Measurements from ENCODE around the gene PDIA2.

PDIA2 gene

DNA sequence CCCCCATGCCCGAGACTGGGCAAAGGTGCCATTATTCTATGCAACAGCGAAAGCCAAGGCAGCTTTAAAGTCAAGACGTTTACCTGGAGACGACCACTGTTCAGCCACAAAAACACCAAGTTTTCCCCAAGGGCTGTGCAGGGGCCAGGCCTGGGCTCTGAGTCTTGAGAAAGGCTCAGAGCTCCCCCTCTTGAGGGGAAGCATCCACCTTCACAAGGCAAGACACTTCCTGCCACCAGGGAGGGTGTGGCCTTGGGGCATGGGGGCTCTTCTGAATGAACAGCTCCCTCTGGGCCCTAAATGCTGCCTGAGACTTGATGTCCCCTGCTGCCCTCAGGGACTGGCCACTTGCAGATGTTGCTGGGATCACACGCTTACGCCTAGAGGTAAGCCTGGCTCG lies 26.5 kb downstream of the PDIA2 start:
- H3K36me3 ChIP-seq (ENCODE audit: insufficient read depth, low read length): peaks cover 40% of the 10 kb centered on the region
- no peak overlapping the region for H3K4me3 ChIP-seq (ENCODE audit: low read depth in 1 of 2, low read length in 2 of 2)
- H3K9me3 ChIP-seq (ENCODE audit: low read length): no peaks in the 10 kb centered on the region
- H3K9ac ChIP-seq (ENCODE audit: low read length): no peak overlapping the region
- no peak overlapping the region for H3K27ac ChIP-seq (ENCODE audit: low read depth, low read length)
- no peaks in the 10 kb centered on the region for H3K27me3 ChIP-seq (ENCODE audit: control insufficient read depth in 1 of 2, insufficient read depth in 2 of 2, low read length in 2 of 2)
- H3K4me1 ChIP-seq (ENCODE audit: insufficient read depth, low read length): no peaks in the 10 kb centered on the region

DNA sequence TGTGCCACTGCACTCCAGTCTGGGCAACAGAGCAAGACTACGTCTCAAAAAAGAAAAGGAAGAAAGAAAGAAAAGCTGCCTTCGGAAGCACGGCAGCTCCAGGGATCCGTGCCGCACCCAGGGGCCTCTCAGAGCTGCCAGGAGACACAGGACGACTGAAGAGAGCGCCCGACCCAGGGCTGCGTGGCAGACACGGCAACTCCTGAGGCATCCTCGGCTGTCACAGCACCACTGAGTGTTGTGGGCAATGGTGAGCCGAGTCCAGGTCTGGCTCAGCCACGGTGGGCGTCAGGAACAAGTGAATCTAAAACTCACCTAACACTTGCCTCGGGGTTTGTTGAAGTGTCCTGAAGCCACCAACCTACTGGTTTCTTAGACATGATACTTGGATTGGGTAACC lies 28.8 kb downstream of the PDIA2 start:
- H3K4me1 ChIP-seq (ENCODE audit: insufficient read depth, low read length): no peaks in the 10 kb centered on the region
- H3K27me3 ChIP-seq (ENCODE audit: control insufficient read depth in 1 of 2, insufficient read depth in 2 of 2, low read length in 2 of 2): no peaks in the 10 kb centered on the region
- no peaks in the 10 kb centered on the region for H3K9me3 ChIP-seq (ENCODE audit: low read length)
- H3K27ac ChIP-seq (ENCODE audit: low read depth, low read length): no peak overlapping the region
- H3K36me3 ChIP-seq (ENCODE audit: insufficient read depth, low read length): peaks cover 39% of the 10 kb centered on the region
- no peak overlapping the region for H3K4me3 ChIP-seq (ENCODE audit: low read depth in 1 of 2, low read length in 2 of 2)
- no peak overlapping the region for H3K9ac ChIP-seq (ENCODE audit: low read length)

DNA sequence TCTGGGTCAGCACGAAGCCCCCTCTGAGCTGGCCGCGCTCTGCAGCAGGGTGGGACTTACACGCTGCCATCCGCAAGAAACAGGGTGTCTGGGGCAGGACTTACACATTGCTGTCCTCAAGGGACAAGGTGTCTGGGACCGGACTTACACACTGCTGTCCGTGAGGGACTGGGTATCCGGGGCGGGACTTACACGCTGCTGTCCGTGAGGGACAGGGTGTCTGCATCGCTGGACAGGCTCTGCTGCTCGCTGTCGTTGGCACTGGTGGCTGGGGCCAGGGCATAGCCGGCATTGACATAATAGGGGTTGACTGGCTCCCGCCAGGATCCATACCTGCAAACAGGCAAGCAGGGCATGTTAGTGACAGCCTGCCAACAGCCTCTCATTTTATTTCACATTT lies 31.4 kb downstream of the PDIA2 start:
- peaks cover 31% of the 10 kb centered on the region for H3K36me3 ChIP-seq (ENCODE audit: insufficient read depth, low read length)
- H3K9ac ChIP-seq (ENCODE audit: low read length): no peak overlapping the region
- H3K4me1 ChIP-seq (ENCODE audit: insufficient read depth, low read length): no peaks in the 10 kb centered on the region
- no peak overlapping the region for H3K4me3 ChIP-seq (ENCODE audit: low read depth in 1 of 2, low read length in 2 of 2)
- H3K27ac ChIP-seq (ENCODE audit: low read depth, low read length): no peak overlapping the region
- no peaks in the 10 kb centered on the region for H3K9me3 ChIP-seq (ENCODE audit: low read length)
- no peaks in the 10 kb centered on the region for H3K27me3 ChIP-seq (ENCODE audit: control insufficient read depth in 1 of 2, insufficient read depth in 2 of 2, low read length in 2 of 2)

DNA sequence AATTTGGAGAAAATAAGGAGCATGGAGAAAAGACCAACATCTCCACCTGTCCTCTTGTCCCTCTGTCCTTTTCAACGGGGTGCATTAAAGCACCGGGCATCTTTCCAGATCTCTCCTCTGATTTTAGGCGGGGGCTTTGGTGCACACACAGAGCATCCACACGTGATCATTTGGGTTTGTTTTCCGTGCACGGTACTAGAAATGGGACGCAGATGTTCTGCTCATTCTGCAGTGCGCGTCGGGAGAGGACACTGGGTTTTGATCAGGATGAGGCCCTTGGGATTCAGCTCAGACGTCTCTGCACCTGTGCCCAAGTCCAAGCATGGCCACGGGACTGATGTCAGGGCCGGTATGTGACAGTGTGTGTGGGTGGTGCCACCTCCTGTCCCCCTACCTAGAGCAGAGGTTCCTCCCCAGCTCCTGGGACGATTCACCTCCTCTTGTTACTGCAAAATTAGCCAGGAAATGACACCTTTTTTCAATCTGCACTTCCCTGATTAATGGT lies 31.9 kb downstream of the PDIA2 start:
- Histone ChIP-seq H3K27me3 (ENCODE audit: control insufficient read depth in 1 of 2, insufficient read depth in 2 of 2, low read length in 2 of 2) (no peaks in the 10 kb centered on the region), H3K9me3 (ENCODE audit: low read length) (no peaks in the 10 kb centered on the region), H3K9ac (ENCODE audit: low read length) (no peak overlapping the region), H3K36me3 (ENCODE audit: insufficient read depth, low read length) (peaks cover 26% of the 10 kb centered on the region), H3K4me3 (ENCODE audit: low read depth in 1 of 2, low read length in 2 of 2) (no peak overlapping the region), H3K4me1 (ENCODE audit: insufficient read depth, low read length) (no peaks in the 10 kb centered on the region), H3K27ac (ENCODE audit: low read depth, low read length) (no peak overlapping the region)

DNA sequence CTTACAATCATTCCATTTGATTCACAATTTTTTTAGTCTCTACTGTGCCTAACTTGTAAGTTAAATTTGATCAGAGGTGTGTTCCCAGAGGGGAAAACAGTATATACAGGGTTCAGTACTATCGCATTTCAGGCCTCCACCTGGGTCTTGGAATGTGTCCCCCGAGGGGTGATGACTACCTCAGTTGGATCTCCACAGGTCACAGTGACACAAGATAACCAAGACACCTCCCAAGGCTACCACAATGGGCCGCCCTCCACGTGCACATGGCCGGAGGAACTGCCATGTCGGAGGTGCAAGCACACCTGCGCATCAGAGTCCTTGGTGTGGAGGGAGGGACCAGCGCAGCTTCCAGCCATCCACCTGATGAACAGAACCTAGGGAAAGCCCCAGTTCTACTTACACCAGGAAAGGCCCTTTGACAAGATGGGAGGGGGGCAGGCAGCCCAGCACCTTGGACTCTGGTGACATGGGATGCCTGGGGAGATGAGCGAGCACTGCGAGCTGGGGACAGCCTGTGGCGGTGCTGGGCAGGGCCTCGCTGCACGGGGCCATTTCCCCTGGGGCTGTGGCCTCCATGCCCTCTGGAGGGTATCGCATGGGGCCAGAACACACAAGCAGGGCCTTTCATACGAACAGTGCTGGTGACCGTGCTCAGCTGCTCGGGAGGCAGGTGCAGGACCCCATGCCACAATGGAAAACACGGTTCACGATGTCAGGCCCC lies 33.9 kb downstream of the PDIA2 start:
- Histone ChIP-seq H3K36me3 (ENCODE audit: insufficient read depth, low read length) (peaks cover 21% of the 10 kb centered on the region), H3K9ac (ENCODE audit: low read length) (no peak overlapping the region), H3K27ac (ENCODE audit: low read depth, low read length) (no peak overlapping the region), H3K9me3 (ENCODE audit: low read length) (no peaks in the 10 kb centered on the region), H3K4me3 (ENCODE audit: low read depth in 1 of 2, low read length in 2 of 2) (no peak overlapping the region), H3K27me3 (ENCODE audit: control insufficient read depth in 1 of 2, insufficient read depth in 2 of 2, low read length in 2 of 2) (no peaks in the 10 kb centered on the region), H3K4me1 (ENCODE audit: insufficient read depth, low read length) (no peaks in the 10 kb centered on the region)

DNA sequence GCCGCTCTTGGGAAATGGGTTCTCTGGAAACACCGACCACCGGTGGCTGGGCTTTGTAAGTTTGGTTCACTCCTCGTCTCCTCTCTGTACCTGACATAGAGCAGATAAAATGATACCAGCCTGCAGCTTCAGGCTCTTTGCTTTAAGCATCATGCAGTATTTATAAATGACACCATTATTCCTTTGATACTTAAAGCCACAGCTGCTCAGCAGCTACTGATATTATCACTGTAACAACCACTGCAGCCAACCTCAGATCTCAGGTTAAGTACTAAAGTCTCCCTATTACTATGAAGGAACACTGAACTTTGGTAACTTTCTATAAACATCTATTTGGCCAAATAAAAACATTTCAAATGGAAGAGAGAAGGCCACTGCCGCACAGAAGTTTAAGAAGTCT lies 34.6 kb downstream of the PDIA2 start:
- no peaks in the 10 kb centered on the region for H3K9me3 ChIP-seq (ENCODE audit: low read length)
- H3K27me3 ChIP-seq (ENCODE audit: control insufficient read depth in 1 of 2, insufficient read depth in 2 of 2, low read length in 2 of 2): no peaks in the 10 kb centered on the region
- no peak overlapping the region for H3K4me3 ChIP-seq (ENCODE audit: low read depth in 1 of 2, low read length in 2 of 2)
- H3K36me3 ChIP-seq (ENCODE audit: insufficient read depth, low read length): peaks cover 14% of the 10 kb centered on the region
- H3K4me1 ChIP-seq (ENCODE audit: insufficient read depth, low read length): no peaks in the 10 kb centered on the region
- H3K27ac ChIP-seq (ENCODE audit: low read depth, low read length): no peak overlapping the region
- H3K9ac ChIP-seq (ENCODE audit: low read length): no peak overlapping the region

DNA sequence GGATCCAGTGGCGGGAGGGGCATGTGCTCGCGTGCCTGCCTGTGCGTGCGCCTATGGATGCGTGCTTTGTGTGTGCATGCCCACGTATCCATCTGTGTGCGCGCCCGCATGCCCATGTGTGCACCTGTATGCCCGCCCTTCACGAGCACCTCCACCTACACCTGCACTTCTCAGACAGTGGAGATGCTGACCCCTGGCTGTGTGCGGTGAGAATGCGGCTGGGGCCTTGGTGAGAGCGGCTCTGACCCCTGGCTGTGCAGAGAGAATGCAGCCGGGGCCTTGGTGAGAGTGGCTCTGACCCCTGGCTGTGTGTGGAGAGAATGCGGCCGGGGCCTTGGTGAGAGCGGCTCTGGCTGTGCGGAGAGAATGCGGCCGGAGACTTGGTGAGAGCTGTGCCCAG lies 35.7 kb downstream of the PDIA2 start:
- no peaks in the 10 kb centered on the region for H3K4me1 ChIP-seq (ENCODE audit: insufficient read depth, low read length)
- peaks cover 7% of the 10 kb centered on the region for H3K36me3 ChIP-seq (ENCODE audit: insufficient read depth, low read length)
- H3K9me3 ChIP-seq (ENCODE audit: low read length): no peaks in the 10 kb centered on the region
- no peak overlapping the region for H3K9ac ChIP-seq (ENCODE audit: low read length)
- no peaks in the 10 kb centered on the region for H3K27me3 ChIP-seq (ENCODE audit: control insufficient read depth in 1 of 2, insufficient read depth in 2 of 2, low read length in 2 of 2)
- H3K4me3 ChIP-seq (ENCODE audit: low read depth in 1 of 2, low read length in 2 of 2): no peak overlapping the region
- no peak overlapping the region for H3K27ac ChIP-seq (ENCODE audit: low read depth, low read length)

DNA sequence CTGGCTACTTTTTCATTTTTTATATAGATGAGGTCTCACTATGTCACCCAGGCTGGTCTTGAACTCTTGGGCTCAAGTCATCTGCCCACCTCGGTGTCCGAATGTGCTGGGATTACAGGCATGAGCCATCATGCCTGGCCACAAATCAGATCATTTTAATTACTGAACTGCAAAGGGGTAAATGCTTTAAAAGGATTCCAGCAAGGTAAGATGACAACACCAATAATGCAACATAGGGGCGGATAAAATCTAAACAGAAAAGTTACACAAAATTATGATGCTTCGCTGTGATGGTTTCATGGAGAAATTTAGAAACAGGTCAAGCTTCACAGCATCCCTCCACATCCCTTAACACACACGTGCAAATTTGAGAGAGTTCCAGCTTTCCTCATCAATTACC lies 37.2 kb downstream of the PDIA2 start:
- H3K4me3 ChIP-seq (ENCODE audit: low read depth in 1 of 2, low read length in 2 of 2): no peak overlapping the region
- H3K27me3 ChIP-seq (ENCODE audit: control insufficient read depth in 1 of 2, insufficient read depth in 2 of 2, low read length in 2 of 2): no peaks in the 10 kb centered on the region
- H3K36me3 ChIP-seq (ENCODE audit: insufficient read depth, low read length): no peaks in the 10 kb centered on the region
- H3K27ac ChIP-seq (ENCODE audit: low read depth, low read length): no peak overlapping the region
- no peaks in the 10 kb centered on the region for H3K9me3 ChIP-seq (ENCODE audit: low read length)
- no peaks in the 10 kb centered on the region for H3K4me1 ChIP-seq (ENCODE audit: insufficient read depth, low read length)
- no peak overlapping the region for H3K9ac ChIP-seq (ENCODE audit: low read length)

DNA sequence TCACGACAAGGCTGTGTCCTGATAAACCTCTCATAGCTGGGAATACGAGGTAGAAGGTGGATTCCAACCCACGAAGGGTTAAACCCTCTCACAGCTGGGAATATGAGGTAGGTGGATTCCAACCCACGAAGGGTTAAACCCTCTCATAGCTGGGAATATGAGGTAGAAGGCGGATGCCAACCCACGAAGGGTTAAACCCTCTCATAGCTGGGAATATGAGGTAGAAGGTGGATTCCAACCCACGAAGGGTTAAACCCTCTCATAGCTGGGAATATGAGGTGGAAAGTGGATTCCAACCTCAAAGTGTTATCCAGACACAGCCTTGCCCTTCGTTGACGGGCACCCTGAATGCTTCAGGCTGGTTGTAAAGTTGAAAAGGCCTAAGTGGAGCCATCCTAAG lies 38.6 kb downstream of the PDIA2 start:
- H3K9ac ChIP-seq (ENCODE audit: low read length): no peak overlapping the region
- no peak overlapping the region for H3K27ac ChIP-seq (ENCODE audit: low read depth, low read length)
- H3K4me3 ChIP-seq (ENCODE audit: low read depth in 1 of 2, low read length in 2 of 2): no peak overlapping the region
- H3K4me1 ChIP-seq (ENCODE audit: insufficient read depth, low read length): peaks cover 4% of the 10 kb centered on the region
- H3K36me3 ChIP-seq (ENCODE audit: insufficient read depth, low read length): no peaks in the 10 kb centered on the region
- no peaks in the 10 kb centered on the region for H3K9me3 ChIP-seq (ENCODE audit: low read length)
- no peaks in the 10 kb centered on the region for H3K27me3 ChIP-seq (ENCODE audit: control insufficient read depth in 1 of 2, insufficient read depth in 2 of 2, low read length in 2 of 2)

DNA sequence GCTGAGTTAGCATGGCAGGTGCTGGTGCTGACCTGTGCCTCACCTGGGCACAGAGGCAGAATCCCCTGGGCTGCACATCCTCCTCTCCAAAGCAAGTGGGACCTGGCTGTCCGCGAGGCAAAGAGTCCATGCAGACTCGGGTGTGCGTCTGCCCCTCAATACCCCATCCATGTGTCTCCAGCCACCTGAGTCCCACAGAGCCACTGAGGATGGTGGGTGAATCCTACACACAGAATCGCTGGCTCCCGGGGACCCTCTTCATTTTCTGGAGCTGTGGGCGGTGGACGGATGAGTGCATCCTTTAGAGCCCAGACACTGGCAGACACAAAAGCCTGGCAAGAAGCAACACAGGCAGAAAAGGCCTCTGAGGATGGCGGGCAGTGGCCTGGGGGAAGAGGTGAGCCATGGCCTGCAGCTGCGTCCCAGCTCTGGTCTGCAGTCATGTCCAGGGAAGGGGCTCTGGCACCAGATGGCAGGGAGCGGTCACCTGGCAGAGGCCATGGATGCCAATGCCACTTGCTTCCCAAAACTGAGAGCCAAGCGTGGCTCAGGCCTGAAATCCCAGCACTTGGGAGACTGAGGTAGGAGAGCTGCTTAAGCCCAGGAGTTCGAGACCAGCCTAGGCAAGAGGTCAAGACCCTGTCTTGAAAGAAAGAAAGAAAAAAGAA lies 39.6 kb downstream of the PDIA2 start:
- peaks cover 4% of the 10 kb centered on the region for H3K4me1 ChIP-seq (ENCODE audit: insufficient read depth, low read length)
- H3K27ac ChIP-seq (ENCODE audit: low read depth, low read length): no peak overlapping the region
- no peaks in the 10 kb centered on the region for H3K36me3 ChIP-seq (ENCODE audit: insufficient read depth, low read length)
- H3K9ac ChIP-seq (ENCODE audit: low read length): no peak overlapping the region
- no peak overlapping the region for H3K4me3 ChIP-seq (ENCODE audit: low read depth in 1 of 2, low read length in 2 of 2)
- no peaks in the 10 kb centered on the region for H3K27me3 ChIP-seq (ENCODE audit: control insufficient read depth in 1 of 2, insufficient read depth in 2 of 2, low read length in 2 of 2)
- no peaks in the 10 kb centered on the region for H3K9me3 ChIP-seq (ENCODE audit: low read length)

DNA sequence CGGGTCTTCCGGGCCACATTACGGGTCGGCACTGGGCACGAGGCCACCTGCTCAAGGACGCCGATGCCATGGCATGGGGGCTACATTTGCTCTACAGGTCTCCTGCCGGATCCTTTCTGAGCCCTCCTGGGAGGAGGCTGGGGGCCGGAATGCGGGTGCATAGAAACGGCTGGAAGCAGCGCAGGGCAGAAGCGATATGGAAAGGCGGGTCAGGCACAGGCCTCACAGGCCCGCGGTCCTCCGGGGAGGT lies 41.2 kb downstream of the PDIA2 start:
- peaks cover 4% of the 10 kb centered on the region for H3K4me1 ChIP-seq (ENCODE audit: insufficient read depth, low read length)
- H3K4me3 ChIP-seq (ENCODE audit: low read depth in 1 of 2, low read length in 2 of 2): no peak overlapping the region
- no peaks in the 10 kb centered on the region for H3K36me3 ChIP-seq (ENCODE audit: insufficient read depth, low read length)
- H3K9me3 ChIP-seq (ENCODE audit: low read length): no peaks in the 10 kb centered on the region
- H3K27me3 ChIP-seq (ENCODE audit: control insufficient read depth in 1 of 2, insufficient read depth in 2 of 2, low read length in 2 of 2): no peaks in the 10 kb centered on the region
- no peak overlapping the region for H3K9ac ChIP-seq (ENCODE audit: low read length)
- no peak overlapping the region for H3K27ac ChIP-seq (ENCODE audit: low read depth, low read length)
